Cerebellar nuclear complex (tissue), 1 donor: ENCODE data around the gene RIN3.
"Not testable (repeated sequence)": the region's sequence is repeated elsewhere in the genome, so short reads cannot be mapped to it uniquely, and the experiment has no call there.

Experiments
- DNase-seq, 2 experiments: peaks; one replicate each; lab custom pipeline; 2025; lab: John Stamatoyannopoulos, UW

Gene RIN3

GRCh38 chr14:92665661-92666110 lies 152.1 kb downstream of the RIN3 start:
- DNase-seq: no peak

GRCh38 chr14:92666251-92666650 lies 152.7 kb downstream of the RIN3 start:
- DNase-seq: no peak

- no peak for DNase-seq
Measured at GRCh38 chr14:92668276-92668973, 154.8 kb downstream of the RIN3 start.

- DNase-seq: no peak
Measured at GRCh38 chr14:92670160-92670559, 156.6 kb downstream of the RIN3 start.

GRCh38 chr14:92670643-92671366 lies 157.2 kb downstream of the RIN3 start:
- DNase-seq: no peak

GRCh38 chr14:92673601-92674150 lies 160.1 kb downstream of the RIN3 start:
- DNase-seq: no peak

GRCh38 chr14:92675421-92675820 lies 161.8 kb downstream of the RIN3 start:
- DNase-seq: no peak

- no peak for DNase-seq
Measured at GRCh38 chr14:92675976-92676375, 162.4 kb downstream of the RIN3 start.

- DNase-seq: no peak
Measured at GRCh38 chr14:92676403-92677086, 163.0 kb downstream of the RIN3 start.

- no peak for DNase-seq
Measured at GRCh38 chr14:92677087-92677668, 163.6 kb downstream of the RIN3 start.

- no peak for DNase-seq
Measured at GRCh38 chr14:92677955-92678354, 164.4 kb downstream of the RIN3 start.

GRCh38 chr14:92678766-92679165 lies 165.2 kb downstream of the RIN3 start:
- no peak for DNase-seq

- no peak for DNase-seq
Measured at GRCh38 chr14:92679246-92679645, 165.7 kb downstream of the RIN3 start.

- DNase-seq: not testable (repeated sequence)
Measured at GRCh38 chr14:92680330-92680729, 166.7 kb downstream of the RIN3 start.

- DNase-seq: no peak
Measured at GRCh38 chr14:92680781-92681650, 167.4 kb downstream of the RIN3 start.

- DNase-seq: no peak
Measured at GRCh38 chr14:92683041-92683440, 169.5 kb downstream of the RIN3 start.

- no peak for DNase-seq
Measured at GRCh38 chr14:92684801-92685560, 171.4 kb downstream of the RIN3 start.

GRCh38 chr14:92685784-92686355 lies 172.3 kb downstream of the RIN3 start:
- DNase-seq: no peak

- no peak for DNase-seq
Measured at GRCh38 chr14:92686411-92686899, 172.9 kb downstream of the RIN3 start.

GRCh38 chr14:92686900-92687427 lies 173.4 kb downstream of the RIN3 start:
- no peak for DNase-seq
